ENCODE results near the gene SCLY. TPM values are rescaled to one million over a fixed set of nuclear protein-coding genes. Genes with fewer than 3 reads are reported as not detected.
A peak's percentile ranks its signal among the peaks of the same experiment; 100 is the strongest.

SCLY gene
- total and polyA plus RNA-seq, 2 of the 13 experiments (the other 11 are each of a cell fraction or from before 2014, with no cell fraction given): 27.9 to 38.6 TPM

GRCh38 chr2:238139196-238140039 is 78.6 kb downstream of the SCLY start (continued):
- TF ChIP-seq FIP1L1 (IDR thresholded peaks at IDR 0.05; ENCODE audit: borderline replicate concordance, insufficient read depth, low read depth, low read length) (no peak), POLR2A (IDR thresholded peaks at IDR 0.05; ENCODE audit: insufficient read depth in 1 of 2, low read depth in 2 of 2, low read length in 2 of 2) (no peak), CHCHD3 (CRISPR knock-in tag; IDR thresholded peaks at IDR 0.05) (peak; percentile 69; the same call in 1 of the 2 replicates), MIER3 (CRISPR knock-in tag; IDR thresholded peaks at IDR 0.05; ENCODE audit: borderline replicate concordance) (no peak), MTF1 (CRISPR knock-in tag; IDR thresholded peaks at IDR 0.05) (no peak), SMAD9 (CRISPR knock-in tag; IDR thresholded peaks at IDR 0.05) (no peak), ZNF512 (CRISPR knock-in tag; IDR thresholded peaks at IDR 0.05) (0 out of 2 replicates have a peak, but pooled peaks have one; percentile 31), RBFOX2 (IDR thresholded peaks at IDR 0.05; ENCODE audit: low read depth, low read length) (no peak), CBX1 (IDR thresholded peaks at IDR 0.05; ENCODE audit: low read depth) (no peak), KDM5B (CRISPR knock-in tag; IDR thresholded peaks at IDR 0.05; ENCODE audit: borderline replicate concordance) (no peak), ZC3H4 (CRISPR knock-in tag; IDR thresholded peaks at IDR 0.05; ENCODE audit: borderline replicate concordance) (no peak), TMF1 (CRISPR knock-in tag; IDR thresholded peaks at IDR 0.05; ENCODE audit: low read depth) (no peak), NFATC3 (CRISPR knock-in tag; IDR thresholded peaks at IDR 0.05) (no peak), HNRNPK (IDR thresholded peaks at IDR 0.05; ENCODE audit: low read depth, low read length, poor library complexity, severe bottlenecking) (no peak), ZSCAN29 (CRISPR knock-in tag; conservative IDR thresholded peaks at IDR 0.05) (no peak), PREB (CRISPR knock-in tag; IDR thresholded peaks at IDR 0.05) (no peak), ZNF746 (CRISPR knock-in tag; IDR thresholded peaks at IDR 0.05) (no peak), KAT2B (IDR thresholded peaks at IDR 0.05; ENCODE audit: borderline replicate concordance, low read depth, low read length) (no peak), HIC2 (CRISPR knock-in tag; IDR thresholded peaks at IDR 0.05; ENCODE audit: low read depth) (0 out of 2 replicates have a peak, but pooled peaks have one; percentile 45)
- TF ChIP-seq, protein P1, sequence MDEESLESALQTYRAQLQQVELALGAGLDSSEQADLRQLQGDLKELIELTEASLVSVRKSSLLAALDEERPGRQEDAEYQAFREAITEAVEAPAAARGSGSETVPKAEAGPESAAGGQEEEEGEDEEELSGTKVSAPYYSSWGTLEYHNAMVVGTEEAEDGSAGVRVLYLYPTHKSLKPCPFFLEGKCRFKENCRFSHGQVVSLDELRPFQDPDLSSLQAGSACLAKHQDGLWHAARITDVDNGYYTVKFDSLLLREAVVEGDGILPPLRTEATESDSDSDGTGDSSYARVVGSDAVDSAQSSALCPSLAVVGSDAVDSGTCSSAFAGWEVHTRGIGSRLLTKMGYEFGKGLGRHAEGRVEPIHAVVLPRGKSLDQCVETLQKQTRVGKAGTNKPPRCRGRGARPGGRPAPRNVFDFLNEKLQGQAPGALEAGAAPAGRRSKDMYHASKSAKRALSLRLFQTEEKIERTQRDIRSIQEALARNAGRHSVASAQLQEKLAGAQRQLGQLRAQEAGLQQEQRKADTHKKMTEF (CRISPR knock-in tag; IDR thresholded peaks at IDR 0.05): no peak
- TF ChIP-seq, protein P2, sequence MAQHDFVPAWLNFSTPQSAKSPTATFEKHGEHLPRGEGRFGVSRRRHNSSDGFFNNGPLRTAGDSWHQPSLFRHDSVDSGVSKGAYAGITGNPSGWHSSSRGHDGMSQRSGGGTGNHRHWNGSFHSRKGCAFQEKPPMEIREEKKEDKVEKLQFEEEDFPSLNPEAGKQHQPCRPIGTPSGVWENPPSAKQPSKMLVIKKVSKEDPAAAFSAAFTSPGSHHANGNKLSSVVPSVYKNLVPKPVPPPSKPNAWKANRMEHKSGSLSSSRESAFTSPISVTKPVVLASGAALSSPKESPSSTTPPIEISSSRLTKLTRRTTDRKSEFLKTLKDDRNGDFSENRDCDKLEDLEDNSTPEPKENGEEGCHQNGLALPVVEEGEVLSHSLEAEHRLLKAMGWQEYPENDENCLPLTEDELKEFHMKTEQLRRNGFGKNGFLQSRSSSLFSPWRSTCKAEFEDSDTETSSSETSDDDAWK (CRISPR knock-in tag; IDR thresholded peaks at IDR 0.05): no peak
